Mammary epithelial cell (primary cell): ENCODE measurements around the gene SEC14L6.

Experiments used
- CTCF ChIP-seq, 2 donors: IDR thresholded peaks in 1 of 2; conservative IDR thresholded peaks in 1 of 2; 2 replicates each; pipeline ENCODE4 v1.5.1; 2011 to 2012; ENCODE audit warnings: inconsistent platforms in 2 of 2, low read length in 2 of 2, mild to moderate bottlenecking in 2 of 2, control low read depth in 1 of 2, low read depth in 1 of 2; ENCODE audit not compliant: insufficient read depth in 1 of 2; ENCODE audit errors: extremely low read depth in 1 of 2
- EZH2 ChIP-seq: IDR thresholded peaks from 2 replicates; pipeline ENCODE4 v1.6.1; 2012; ENCODE audit warnings: low read length, inconsistent platforms, borderline replicate concordance

GRCh38 chr22:30538280-30538679 is 8.3 kb downstream of the SEC14L6 start:
- no peak for TF ChIP-seq CTCF (conservative IDR thresholded peaks at IDR 0.05 in 1 of 2, IDR thresholded peaks at IDR 0.05 in 1 of 2; ENCODE audit: extremely low read depth in 1 of 2, insufficient read depth in 1 of 2, low read depth in 1 of 2, low read length in 2 of 2)
- no peak for TF ChIP-seq EZH2
